HG02610 (cell line): ENCODE measurements around the gene MAVS.
"Not testable (repeated sequence)": the region's sequence is repeated elsewhere in the genome, so short reads cannot be mapped to it uniquely, and the experiment has no call there.

Source experiments
- ATAC-seq: cut with Tn5 transposase; IDR thresholded peaks from one replicate; pipeline ENCODE4 v1.9.1; 2021; ENCODE audit warnings: mild to moderate bottlenecking, moderate library complexity; ENCODE audit not compliant: unreplicated experiment

The MAVS gene

GRCh38 chr20:3878921-3879274, 32.3 kb downstream of the MAVS start:
- not testable (repeated sequence) for ATAC-seq

DNA sequence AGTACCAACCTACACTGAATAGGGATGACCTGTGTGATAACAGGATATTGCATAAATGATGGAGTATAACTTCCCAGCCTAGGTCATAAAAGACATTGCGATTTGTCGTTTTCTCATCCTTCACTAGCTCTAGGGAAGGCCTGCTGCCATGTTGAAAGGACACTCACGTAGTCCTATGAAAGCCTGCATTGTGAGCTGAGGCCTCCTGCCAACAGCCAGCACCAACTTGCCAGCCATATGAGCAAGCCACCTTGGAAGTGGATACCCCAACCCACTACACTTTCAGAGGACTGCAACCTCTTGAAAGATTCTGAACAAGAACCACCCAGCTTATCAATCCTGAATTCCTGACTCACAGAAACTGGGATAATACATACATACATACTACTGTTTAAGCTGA, 39.1 kb downstream of the MAVS start:
- no peak for ATAC-seq

- ATAC-seq = no peak
These were observed 41.4 kb downstream of the MAVS start for GRCh38 chr20:3887876-3888620.

GRCh38 chr20:3888622-3889488, 42.2 kb downstream of the MAVS start, which contains the start of gene PANK2:
Gene PANK2 (plus strand): TSS chr20:3889387.
- ATAC-seq = peak; percentile 94

- peak; percentile 10 for ATAC-seq
These were observed 43.1 kb downstream of the MAVS start for GRCh38 chr20:3889489-3890397.

- no peak for ATAC-seq
These were observed 43.7 kb downstream of the MAVS start for GRCh38 chr20:3890398-3890751.

DNA sequence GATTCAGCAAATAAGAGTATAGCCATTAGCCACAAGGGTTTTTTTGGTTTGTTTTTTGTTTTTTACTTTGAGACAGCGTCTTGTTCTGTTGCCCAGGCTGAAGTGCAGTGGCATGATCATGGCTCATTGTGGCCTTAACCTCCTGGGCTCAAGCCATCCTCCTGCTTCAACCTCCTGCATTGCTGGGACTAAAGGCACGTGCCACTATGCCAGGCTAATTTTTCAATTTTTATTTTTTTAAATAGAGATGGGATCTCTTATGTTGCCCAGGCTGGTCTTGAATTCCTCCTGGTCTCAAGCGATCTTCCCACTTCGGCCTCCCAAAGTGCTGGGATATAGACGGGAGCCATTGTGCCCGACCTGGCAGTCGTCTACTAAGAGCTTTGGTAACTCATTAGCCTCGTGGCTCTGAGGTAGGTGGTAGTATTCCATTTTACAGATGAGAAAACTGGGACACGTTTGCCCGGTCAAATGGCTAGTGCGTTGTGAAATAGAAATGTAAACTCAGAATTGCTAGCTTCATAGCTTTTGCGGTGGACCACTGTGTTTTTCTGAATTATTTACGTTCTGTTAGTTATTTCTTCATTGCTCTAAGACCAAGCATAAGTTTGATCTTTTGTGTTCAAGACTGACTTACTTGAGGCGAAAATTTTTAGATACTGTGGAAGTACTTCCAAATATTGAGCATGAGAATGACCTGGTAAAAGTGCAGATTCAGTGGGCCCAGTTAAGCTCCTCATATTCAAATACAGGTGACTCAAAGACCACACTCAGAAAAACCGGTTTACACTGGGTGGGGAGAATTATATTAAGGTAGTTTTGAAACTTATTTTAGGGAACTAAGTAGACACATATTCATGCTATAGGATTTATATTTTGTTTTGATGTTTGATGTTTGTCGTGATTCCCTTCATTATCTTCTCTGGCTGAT, 44.6 kb downstream of the MAVS start:
- no peak for ATAC-seq

GRCh38 chr20:3894796-3895195, 48.2 kb downstream of the MAVS start:
- no peak for ATAC-seq

- no peak for ATAC-seq
These were observed 49.7 kb downstream of the MAVS start for GRCh38 chr20:3896302-3896701.

GRCh38 chr20:3896853-3897583, 50.4 kb downstream of the MAVS start:
- no peak for ATAC-seq

DNA sequence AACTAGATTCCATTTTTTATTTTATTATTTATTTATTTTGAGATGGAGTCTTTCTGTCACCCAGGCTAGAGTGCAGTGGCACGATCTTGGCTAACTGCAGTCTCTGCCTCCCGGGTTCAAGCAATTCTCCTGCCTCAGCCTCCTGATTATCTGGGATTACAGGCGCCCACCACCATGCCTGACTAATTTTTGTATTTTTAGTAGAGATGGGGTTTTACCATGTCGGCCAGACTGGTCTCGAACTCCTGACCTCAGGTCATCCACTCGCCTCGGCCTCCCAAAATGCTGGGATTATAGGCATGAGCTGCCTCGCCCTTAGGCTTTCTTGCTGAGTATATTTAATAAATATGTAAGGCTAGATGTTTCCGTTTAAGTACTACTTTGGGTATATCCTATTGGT, 51.5 kb downstream of the MAVS start:
- ATAC-seq = not testable (repeated sequence)

DNA sequence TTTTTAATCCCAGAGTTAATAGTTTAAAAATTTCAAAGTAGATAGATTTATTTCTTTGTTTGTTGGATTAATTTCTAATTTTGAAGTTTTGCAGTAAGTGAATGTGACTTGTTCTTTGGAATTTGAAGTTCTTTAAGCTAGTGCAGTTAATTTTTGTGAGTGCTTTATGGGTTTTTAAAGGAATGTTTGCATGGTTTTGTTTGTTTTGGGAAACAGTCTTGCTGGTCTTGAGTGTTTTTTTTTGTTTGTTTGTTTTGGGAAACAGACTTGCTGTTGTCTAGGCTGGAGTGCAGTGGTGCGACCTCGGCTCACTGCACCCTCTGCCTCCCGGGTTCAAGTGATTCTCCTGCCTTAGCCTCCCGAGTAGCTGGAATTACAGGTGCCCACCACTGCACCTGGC, 52.0 kb downstream of the MAVS start:
- no peak for ATAC-seq

DNA sequence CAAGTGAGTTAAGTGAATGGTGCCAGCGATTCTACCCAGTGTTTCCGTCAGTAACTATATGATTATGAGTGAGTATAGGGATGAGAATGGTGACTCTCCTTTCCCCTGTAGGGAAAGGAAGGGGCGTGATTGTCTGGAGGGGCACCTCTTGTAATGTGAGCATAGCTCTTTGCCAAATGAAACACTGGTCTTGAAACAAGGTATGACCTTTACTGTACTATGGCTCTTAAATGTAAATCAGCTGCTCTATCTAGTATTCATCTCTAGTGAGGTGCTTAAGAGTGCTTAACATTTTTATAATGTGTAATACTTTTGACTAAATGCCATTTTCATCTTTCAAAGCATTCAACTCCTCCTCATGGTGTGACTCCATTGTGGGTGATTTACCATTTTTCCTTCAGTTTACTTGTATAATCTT, 53.6 kb downstream of the MAVS start:
- no peak for ATAC-seq

DNA sequence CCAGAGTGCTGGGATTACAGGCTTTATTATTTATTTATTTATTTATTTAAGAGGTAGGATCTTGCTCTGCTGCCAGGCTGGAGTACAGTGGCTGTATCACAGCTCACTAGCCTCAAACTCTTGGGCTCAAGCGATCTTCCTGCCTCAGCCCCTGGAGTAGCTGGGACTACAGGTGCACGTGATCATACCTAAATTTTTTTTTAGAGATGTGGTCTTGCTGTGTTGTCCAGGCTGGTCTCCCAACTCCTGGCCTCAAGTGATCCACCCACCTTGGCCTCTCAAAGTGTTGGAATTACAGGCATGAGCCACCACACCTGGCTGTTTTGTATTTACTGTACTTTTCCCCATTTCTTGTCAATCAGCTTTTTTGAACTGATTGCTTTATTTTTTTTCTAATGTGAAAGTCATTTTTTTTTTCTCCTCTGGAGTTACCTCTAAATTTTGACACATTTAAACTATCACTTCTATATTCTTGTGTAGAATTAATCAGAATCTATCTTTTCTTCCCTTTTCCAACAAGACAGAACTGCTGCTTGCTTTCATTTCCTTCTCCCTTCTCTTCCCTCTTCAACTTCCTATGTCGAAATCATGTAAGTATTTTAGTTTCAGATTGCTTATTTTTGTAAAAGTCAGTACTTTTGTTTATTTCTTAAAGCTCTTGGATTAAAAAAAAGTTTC, 54.5 kb downstream of the MAVS start:
- no peak for ATAC-seq

DNA sequence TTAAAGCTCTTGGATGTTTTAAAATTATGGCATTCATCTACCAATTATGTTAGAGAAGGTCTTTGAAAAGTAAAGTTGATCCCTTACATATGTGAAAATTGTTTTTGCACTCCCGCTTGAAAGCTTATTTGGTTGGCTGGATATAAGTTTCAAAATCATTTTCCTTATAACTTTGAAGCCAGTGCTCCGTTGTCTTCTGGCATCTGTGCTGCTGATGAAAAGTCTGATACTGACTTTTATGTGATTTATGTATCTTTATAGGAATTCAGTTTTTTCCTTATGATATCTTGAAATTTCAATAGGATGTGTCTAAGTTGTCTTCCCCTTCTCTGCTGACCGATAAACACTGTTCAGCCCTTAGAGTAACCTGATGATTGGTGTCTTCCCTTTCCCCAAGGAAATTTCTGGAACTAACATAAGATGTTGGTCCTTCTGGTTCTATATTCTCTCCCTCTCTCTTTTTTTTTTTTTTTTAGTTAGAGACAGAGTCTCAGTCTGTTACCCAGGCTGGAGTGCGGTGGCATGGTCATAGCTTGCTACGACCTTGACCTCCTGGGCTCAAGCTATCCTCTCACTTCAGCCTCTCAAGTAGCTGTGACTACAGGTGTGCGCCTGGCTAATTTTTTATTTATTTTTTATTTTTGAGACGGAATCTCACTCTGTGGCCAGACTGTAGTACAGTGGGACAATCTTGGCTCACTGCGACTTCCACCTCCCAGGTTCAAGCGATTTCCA, 55.2 kb downstream of the MAVS start:
- ATAC-seq = no peak

DNA sequence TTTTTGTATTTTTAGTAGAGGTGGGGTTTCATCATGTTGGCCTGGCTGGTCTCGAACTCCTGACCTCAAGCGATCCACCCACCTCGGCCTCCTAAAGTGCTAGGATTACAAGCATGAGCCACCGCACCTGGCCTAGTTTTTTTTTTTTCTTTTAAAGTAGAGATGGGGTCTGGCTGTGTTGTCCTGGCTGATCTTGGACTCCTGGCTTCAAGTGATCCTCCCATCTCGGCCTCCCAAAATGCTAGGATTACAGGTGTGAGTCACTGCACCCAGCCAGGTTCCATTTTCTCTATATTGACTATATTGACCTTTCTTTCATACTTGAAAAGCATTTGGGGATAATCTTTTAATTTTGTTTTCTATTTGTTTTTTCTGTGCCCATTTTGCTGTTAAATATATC, 55.8 kb downstream of the MAVS start:
- no peak for ATAC-seq

GRCh38 chr20:3904224-3904623, 57.6 kb downstream of the MAVS start:
- no peak for ATAC-seq

DNA sequence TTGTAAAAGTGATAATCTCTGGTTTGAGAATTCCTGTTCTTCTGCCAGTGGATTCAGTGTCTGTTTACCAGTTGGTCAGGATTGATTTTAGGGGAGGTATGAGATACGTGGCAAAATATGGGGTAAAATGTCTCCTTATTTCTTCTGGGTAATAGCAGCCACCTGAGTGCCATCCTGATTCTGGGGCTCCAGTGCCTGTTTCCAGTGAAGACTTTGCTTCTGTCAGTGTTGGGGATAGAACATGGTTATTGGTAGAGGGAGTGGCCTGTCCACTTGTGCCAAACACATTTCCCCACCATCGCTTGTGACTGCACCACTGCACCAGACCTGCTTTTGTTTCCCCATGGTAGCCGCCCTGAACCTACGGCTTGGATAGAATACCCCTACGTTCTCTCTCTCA, 58.2 kb downstream of the MAVS start:
- ATAC-seq = no peak
